GM18873 (cell line): ENCODE results near the gene COL23A1.

Experiments used
- ATAC-seq: cut with Tn5 transposase; IDR thresholded peaks from one replicate; pipeline ENCODE4 v1.9.1; 2021; ENCODE audit warnings: mild to moderate bottlenecking, moderate library complexity, moderate number of reproducible peaks; ENCODE audit not compliant: unreplicated experiment, low FRiP score

COL23A1 gene

GRCh38 chr5:178429491-178430185, 160.6 kb downstream of the COL23A1 start:
- ATAC-seq, result no peak

GRCh38 chr5:178429156-178429468, 161.1 kb downstream of the COL23A1 start:
- ATAC-seq, result no peak

GRCh38 chr5:178428341-178429155, 161.6 kb downstream of the COL23A1 start:
- ATAC-seq, result no peak

GRCh38 chr5:178427576-178428197, 162.5 kb downstream of the COL23A1 start:
- ATAC-seq, result no peak

GRCh38 chr5:178426326-178427130, 163.7 kb downstream of the COL23A1 start:
- no peak for ATAC-seq

- ATAC-seq, result no peak
These were observed 164.5 kb downstream of the COL23A1 start for GRCh38 chr5:178425621-178426068.

- ATAC-seq, result no peak
These were observed 165.4 kb downstream of the COL23A1 start for GRCh38 chr5:178424810-178425177.

GRCh38 chr5:178423901-178424809, 166.0 kb downstream of the COL23A1 start:
- no peak for ATAC-seq

GRCh38 chr5:178423431-178423830, 166.8 kb downstream of the COL23A1 start:
- no peak for ATAC-seq

- no peak for ATAC-seq
These were observed 167.8 kb downstream of the COL23A1 start for GRCh38 chr5:178422400-178422775.

- no peak for ATAC-seq
These were observed 168.3 kb downstream of the COL23A1 start for GRCh38 chr5:178421699-178422399.

- ATAC-seq, result no peak
These were observed 169.1 kb downstream of the COL23A1 start for GRCh38 chr5:178421128-178421527.

GRCh38 chr5:178420354-178420781, 169.8 kb downstream of the COL23A1 start:
- no peak for ATAC-seq

GRCh38 chr5:178419651-178420050, 170.5 kb downstream of the COL23A1 start:
- ATAC-seq, result no peak

- ATAC-seq, result no peak
These were observed 171.0 kb downstream of the COL23A1 start for GRCh38 chr5:178419196-178419595.

- no peak for ATAC-seq
These were observed 171.7 kb downstream of the COL23A1 start for GRCh38 chr5:178418471-178419010.

- no peak for ATAC-seq
These were observed 172.2 kb downstream of the COL23A1 start for GRCh38 chr5:178418031-178418430.

GRCh38 chr5:178417391-178417811, 172.8 kb downstream of the COL23A1 start:
- ATAC-seq, result no peak

GRCh38 chr5:178416919-178417318, 173.3 kb downstream of the COL23A1 start:
- no peak for ATAC-seq
